ENCODE data around the gene TMEM100.
A peak's percentile ranks its signal among the peaks of the same experiment; 100 is the strongest.

TMEM100 gene, protein sequence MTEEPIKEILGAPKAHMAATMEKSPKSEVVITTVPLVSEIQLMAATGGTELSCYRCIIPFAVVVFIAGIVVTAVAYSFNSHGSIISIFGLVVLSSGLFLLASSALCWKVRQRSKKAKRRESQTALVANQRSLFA

DNA sequence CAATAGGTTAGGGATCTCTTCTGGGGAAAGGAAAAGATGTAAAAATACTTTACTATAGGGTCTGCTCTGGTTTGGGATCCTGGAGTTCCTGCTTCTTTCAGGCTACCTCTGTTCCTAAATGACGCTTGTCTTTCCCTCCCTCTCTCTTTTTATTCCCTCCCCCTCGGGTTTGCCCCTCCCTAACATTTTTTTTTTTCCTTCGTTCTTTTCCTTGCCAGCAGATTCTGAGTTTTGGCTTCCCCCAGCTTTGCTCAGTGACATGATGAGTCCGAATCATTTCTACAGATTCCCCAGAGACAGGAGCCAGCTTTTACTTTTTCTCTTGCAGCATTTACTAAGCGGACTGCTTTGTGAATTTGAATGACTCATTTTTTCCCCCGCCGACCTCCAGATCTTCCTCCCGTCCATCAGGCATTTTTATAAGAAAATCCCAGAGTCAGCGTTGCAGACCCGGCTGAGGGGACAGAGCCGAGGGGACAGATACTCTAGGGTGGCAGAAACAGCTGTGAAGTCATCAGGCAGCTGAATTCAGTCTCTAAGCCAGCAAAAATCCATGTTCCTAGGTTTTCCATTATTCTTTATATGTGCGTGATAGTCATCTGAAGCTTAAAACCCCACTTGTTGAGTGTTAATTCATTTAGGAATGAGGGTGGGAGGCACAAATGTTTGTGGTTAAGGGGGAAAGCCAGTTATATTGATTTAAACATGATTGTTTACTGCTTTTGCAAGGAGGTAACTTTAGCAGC lies at the start of gene TMEM100:
Gene TMEM100 (minus strand): TSS at position 123 of the 746 bp plus-strand sequence. CDS start 1,794 bp downstream, outside the sequence.
- no peak for DNase-seq

GRCh38 chr17:55772086-55772485 lies 49.4 kb upstream of the TMEM100 start:
- no peak for DNase-seq

DNA sequence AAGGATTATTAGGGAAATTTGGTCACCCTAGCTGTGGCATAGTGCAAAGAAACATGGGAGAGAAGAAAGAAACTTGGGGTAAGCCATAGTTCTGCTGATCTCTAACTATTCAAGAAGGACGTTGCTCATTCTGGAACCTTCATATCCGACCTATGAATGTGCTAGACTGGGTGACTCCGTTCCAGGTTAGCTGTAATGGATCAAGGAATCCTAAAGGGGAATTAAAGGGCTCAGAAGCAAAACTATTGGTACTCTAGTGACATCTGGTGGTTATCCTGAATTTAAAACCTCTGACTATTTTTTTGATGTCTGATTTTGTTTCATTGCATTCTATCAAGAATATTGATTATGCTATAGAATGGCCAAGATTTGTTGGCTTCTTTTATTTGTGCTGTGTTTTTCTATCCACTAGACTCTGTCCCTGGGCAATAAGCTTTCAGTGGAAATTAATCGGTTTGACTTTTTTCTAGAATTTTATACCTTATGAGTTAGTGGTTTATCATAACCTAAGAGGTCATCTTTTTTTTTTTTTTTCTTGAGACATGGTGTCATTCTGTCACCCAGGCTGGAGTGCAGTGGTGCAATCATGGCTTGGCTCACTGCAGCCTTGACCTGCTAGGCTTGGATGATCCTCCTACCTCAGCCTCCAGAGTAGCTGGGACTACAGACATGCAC lies 47.7 kb upstream of the TMEM100 start:
- DNase-seq, result peak; percentile 89

- no peak for DNase-seq
These were observed 46.9 kb upstream of the TMEM100 start for GRCh38 chr17:55769625-55770000.

- no peak for DNase-seq
These were observed 46.4 kb upstream of the TMEM100 start for GRCh38 chr17:55768936-55769624.

DNA sequence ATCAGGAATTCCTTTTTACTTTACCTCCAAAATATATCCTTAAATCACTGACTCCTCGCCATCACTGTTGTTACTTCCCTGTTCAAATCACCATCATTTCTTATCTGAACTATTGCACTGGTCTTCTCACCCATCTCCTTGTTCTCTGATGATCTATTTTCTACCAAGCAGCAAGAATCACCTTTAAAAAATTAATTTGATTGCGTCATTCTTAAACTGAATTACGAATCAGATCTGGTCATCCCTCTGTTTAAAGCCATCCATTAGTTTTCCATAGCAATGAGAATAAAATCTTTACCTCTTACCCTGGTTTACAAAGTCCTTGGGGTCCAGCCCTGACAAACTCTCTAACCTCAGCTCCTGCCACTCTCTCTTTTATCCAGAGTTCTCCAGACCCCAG lies 42.8 kb upstream of the TMEM100 start:
- no peak for DNase-seq

- DNase-seq, result no peak
These were observed 41.9 kb upstream of the TMEM100 start for GRCh38 chr17:55764610-55765009.

- no peak for DNase-seq
These were observed 41.2 kb upstream of the TMEM100 start for GRCh38 chr17:55763856-55764255.

- no peak for DNase-seq
These were observed 39.6 kb upstream of the TMEM100 start for GRCh38 chr17:55762086-55762858.

DNA sequence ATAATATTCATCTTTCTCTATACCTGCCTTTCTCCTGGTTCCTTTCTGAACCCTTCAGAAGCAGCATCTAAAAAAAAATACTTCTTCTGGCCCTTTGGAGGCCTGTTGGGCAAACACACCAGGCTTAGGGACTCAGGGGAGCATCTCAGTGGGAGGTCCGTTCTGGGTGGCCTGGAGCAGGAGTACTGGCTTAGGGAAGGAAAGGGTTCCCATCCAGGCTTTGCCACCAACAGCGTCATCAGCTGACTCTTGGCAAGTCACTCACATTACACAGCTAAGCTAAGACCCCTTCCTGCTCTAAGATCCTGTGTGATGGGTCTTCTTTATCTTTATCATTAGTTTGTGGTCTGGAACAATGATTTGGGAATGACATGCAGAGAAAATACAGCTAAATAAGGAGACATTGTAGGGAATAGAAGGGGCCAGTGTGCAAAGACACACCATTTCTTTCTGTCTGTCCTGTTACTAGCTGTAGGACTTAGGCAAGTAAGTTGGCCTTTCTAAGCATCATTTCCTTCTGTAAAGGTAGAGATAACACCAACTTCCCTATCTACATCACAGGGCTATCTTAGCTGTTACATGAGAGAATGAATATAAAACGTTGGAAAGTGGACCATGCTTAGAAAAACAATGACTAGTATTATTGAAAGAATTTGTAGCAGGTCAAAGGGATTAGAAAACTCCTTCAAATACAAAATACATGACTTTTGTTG lies 38.1 kb upstream of the TMEM100 start:
- DNase-seq, result no peak

DNA sequence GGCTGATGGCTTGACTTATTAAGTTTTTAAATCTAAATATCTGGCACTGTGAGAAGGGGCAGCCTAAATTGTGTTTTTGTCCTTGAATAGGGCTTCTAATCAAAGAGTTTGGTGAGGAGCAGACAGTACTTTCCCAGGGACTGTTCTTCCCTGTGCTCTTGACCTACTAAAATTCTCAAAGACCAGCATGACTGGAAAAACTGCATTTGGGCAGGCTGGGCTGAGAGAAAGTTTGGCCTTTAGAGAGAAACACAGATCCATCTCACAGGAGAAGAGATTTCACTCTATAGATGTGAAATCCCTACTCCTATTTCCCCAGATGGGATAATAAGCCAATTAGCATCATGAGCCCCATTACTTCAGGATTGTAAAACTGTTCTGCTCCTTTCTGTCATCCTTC lies 35.5 kb upstream of the TMEM100 start:
- DNase-seq, result no peak

DNA sequence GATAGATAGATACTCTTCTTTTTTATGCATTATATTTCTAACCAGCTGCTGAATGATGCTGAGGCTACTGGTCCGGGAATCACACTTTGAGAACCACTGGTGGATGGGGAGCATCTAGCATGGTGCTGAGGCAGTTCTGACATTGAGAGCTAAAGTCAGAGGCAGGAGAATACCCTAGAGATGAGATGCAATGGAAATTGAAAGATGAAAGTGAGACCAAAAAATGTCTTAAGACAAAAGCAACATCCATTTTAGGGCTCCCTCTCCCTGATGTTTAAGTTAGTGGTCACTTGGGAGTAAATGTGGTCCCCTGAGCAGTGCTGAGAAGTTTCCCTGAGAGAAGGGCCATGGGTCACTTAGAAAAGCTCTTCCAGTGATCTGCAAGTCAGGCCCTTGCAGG lies 35.0 kb upstream of the TMEM100 start:
- no peak for DNase-seq

DNA sequence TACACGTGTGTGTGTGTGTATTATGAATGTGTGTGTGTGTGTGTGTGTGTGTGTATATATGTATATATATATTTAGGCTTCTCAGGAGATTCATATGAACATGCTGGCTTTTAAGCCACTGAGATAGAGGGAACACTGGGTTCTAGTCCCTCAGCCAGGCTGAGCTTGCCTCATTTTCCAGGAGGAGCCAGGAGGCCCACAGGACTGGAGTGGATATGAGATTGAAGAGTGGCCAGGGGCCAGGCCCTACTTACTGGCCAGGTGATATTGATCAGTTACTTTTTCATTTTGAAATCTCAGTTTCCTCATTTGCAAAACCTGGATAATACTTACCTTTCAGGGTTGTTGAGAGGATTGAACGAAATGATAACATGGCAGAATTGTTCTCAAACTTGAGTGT lies 34.0 kb upstream of the TMEM100 start:
- no peak for DNase-seq

- DNase-seq, result no peak
These were observed 29.1 kb upstream of the TMEM100 start for GRCh38 chr17:55751720-55752250.

DNA sequence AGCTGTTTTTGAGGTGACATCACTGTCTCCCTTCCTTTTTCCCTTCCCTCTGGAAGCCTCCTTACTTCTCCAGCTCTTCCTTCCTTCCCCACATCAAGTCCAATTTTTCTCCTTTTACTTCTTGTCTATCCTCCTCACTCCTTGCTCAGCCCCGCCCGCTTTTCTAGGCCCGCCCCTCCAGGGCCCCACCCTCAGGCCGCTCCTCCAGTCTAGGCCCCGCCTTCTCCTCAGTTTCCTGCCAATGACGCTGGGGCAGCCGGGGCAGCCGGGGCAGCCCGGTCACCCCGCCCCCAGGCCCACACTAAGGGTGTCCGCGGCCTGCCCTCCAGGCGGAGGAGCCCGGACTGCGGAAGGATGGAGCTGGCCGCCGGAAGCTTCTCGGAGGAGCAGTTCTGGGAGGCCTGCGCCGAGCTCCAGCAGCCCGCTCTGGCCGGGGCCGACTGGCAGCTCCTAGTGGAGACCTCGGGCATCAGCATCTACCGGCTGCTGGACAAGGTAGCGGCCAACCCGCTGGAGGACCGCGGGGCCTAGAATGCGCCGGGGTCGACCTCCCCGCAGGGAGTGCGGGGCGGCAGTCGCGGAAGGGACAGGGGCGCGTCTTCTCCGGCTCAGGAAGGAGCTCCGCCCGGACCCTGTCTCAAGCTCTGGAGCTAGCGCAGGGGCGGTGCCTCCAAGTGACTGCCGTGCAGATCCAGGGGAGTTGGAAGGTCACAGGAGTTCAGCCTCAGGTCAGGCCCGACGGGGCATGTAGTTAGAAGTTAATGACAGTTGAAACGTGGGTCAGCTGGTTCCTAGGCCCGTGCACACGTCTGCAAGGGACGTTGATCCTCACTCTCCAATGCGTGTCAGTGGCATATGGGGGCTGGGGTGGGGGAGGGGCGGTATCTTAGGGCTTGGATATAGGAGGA lies 28.3 kb upstream of the TMEM100 start, which contains the start of gene PCTP:
Gene PCTP (plus strand): TSS at position 302 of the 908 bp plus-strand sequence. CDS start 53 bp downstream, at position 355.
- peak; percentile 95 for DNase-seq

DNA sequence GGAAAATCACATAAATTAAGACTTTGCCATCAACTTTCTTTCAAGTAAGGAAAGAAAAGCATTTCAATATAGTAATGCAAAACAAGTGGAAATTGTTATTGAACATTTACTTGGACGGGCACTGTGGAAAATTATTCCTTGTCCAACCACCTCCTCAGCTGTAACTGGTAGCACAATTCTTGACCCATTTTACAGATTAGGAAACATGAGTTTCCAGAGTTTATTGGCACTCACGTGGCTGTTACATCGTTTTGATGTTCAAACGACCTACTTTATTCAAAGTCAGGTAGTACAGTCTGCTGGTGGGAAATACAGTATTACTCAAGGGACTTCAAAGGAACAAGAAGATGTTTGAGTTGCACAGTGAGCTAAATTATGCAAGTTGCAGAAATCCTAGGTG lies 27.3 kb upstream of the TMEM100 start:
- DNase-seq, result no peak

- no peak for DNase-seq
These were observed 26.2 kb upstream of the TMEM100 start for GRCh38 chr17:55748841-55749240.

- DNase-seq, result no peak
These were observed 24.5 kb upstream of the TMEM100 start for GRCh38 chr17:55747209-55747608.

DNA sequence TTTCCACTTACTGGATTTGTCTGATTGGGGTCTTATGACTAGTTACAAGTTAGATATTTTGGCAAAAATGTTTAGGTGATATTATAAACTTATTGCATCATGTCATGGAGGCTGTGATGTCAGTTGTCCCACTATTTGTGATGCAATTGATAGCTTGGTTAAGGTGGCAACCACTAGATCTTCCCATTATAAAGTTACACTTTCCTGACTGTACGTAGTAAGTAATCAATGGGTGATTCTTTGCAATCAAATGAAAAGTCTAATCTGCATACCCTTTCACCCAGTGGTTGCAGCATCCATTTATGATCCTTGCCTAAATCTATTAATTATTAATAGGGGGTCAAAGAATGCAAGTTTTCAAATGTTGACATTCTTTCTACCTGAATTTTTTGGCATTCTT lies 23.8 kb upstream of the TMEM100 start:
- no peak for DNase-seq

- no peak for DNase-seq
These were observed 22.6 kb upstream of the TMEM100 start for GRCh38 chr17:55745258-55745657.
